ENCODE measurements around the gene MRPL55.

- TF ChIP-seq CTCF (conservative IDR thresholded peaks at IDR 0.05; ENCODE audit: low read depth in 2 of 2), result no peak
- no peak for TF ChIP-seq POLR2AphosphoS5 (IDR thresholded peaks at IDR 0.05; ENCODE audit: low read depth)
- no peak for TF ChIP-seq CREB1 (CRISPR knock-in tag; IDR thresholded peaks at IDR 0.05; ENCODE audit: low read depth)
- no peak for TF ChIP-seq EZH2phosphoT487 (IDR thresholded peaks at IDR 0.05; ENCODE audit: unreplicated experiment)
- no peak for TF ChIP-seq REST (IDR thresholded peaks at IDR 0.05; ENCODE audit: unreplicated experiment)
- TF ChIP-seq EZH2 (IDR thresholded peaks at IDR 0.05; ENCODE audit: low read depth, unreplicated experiment), result no peak
- TF ChIP-seq ZNF331 (CRISPR knock-in tag; IDR thresholded peaks at IDR 0.05; ENCODE audit: low read depth), result no peak
- TF ChIP-seq STAT1 (IDR thresholded peaks at IDR 0.05; ENCODE audit: unreplicated experiment), result no peak
- no peak for TF ChIP-seq ETS1 (IDR thresholded peaks at IDR 0.05)
Observed at GRCh38 chr1:228152097-228152917, 43.2 kb upstream of the MRPL55 start.

All from GM23338 (cell line).